GM12878 (cell line): Measurements from ENCODE around the gene RNF112. TPM values are rescaled to one million over a fixed set of nuclear protein-coding genes. Genes with fewer than 3 reads are reported as not detected.

Source experiments
- ATAC-seq: fragments of 200-7000 bp; cut with Tn5 transposase; 3 replicates; pipeline ENCODE4 v1.9.1; 2020; ENCODE audit warnings: mild to moderate bottlenecking, moderate library complexity
- BruUV-seq: library from RNA; stranded (reverse); fragments of 400-500 nt; replicated peaks from 2 replicates; lab custom pipeline; 2021; lab: Mats Ljungman, UMichigan
- CTCF ChIA-PET: fragments of 300-600 bp; sonication (Branson Sonifier 250); formaldehyde crosslinking; extraction: SDS; loops from one replicate; lab custom pipeline; 2021; ENCODE audit warnings: inconsistent platforms; lab: Yijun Ruan, JAX
- POLR2A ChIA-PET: fragments of 350-600 bp; formaldehyde crosslinking; extraction: SDS; loops from one replicate; lab custom pipeline; 2021; ENCODE audit warnings: inconsistent platforms; lab: Charles Lee
- RAD21 ChIA-PET: fragments of 300-600 bp; sonication (Branson Sonifier 250); formaldehyde crosslinking; loops from one replicate; lab custom pipeline; 2023; ENCODE audit warnings: antibody characterized with exemption; ENCODE audit not compliant: unreplicated experiment; lab: Charles Lee
- SMC1A ChIA-PET: fragments of 300-600 bp; sonication (Branson Sonifier 250); formaldehyde crosslinking; loops from one replicate; lab custom pipeline; 2023; ENCODE audit not compliant: unreplicated experiment, uncharacterized antibody; lab: Charles Lee
- DNase-seq: peaks from one replicate; pipeline ENCODE4 v3.0.0-alpha.2; 2011; ENCODE audit warnings: low read depth, low spot score
- FAIRE-seq: peaks from 3 replicates; lab custom pipeline; 2011; peaks lifted over from hg19 to GRCh38; lab: Jason Lieb, UNC
- H2AFZ ChIP-seq: 2 replicates; pipeline ENCODE4 v1.6.0; 2011; ENCODE audit warnings: low read depth, low read length, control low read depth; ENCODE audit not compliant: control insufficient read depth
- H3K27ac ChIP-seq: 2 replicates; pipeline ENCODE4 v1.5.1; 2011; ENCODE audit warnings: control low read depth; ENCODE audit not compliant: control insufficient read depth, insufficient read depth
- H3K27me3 ChIP-seq, 2 experiments: replicated peaks in 1 of 2; 2 replicates each; pipeline versions ENCODE4 v1.6.0 to v1.6.1; 2011; ENCODE audit warnings: low read length in 1 of 2; ENCODE audit not compliant: control insufficient read depth in 2 of 2, insufficient read depth in 2 of 2
- H3K36me3 ChIP-seq, 2 experiments: 2 replicates each; pipeline ENCODE4 v1.5.1; 2011; ENCODE audit warnings: low read length in 1 of 2; ENCODE audit not compliant: control insufficient read depth in 2 of 2, insufficient read depth in 2 of 2
- H3K4me1 ChIP-seq: 2 replicates; pipeline ENCODE4 v1.6.1; 2011; ENCODE audit warnings: mild to moderate bottlenecking, low read length, moderate library complexity, mixed read lengths; ENCODE audit not compliant: control insufficient read depth, insufficient read depth
- H3K4me2 ChIP-seq: 2 replicates; pipeline ENCODE4 v1.6.0; 2011; ENCODE audit warnings: control low read depth; ENCODE audit not compliant: control insufficient read depth, insufficient read depth
- H3K4me3 ChIP-seq: fragments of 200-600 bp; sonication (generic); 2 replicates; pipeline ENCODE4 v1.5.1; 2016
- H3K79me2 ChIP-seq: 2 replicates; pipeline ENCODE4 v1.6.0; 2011; ENCODE audit warnings: low read length; ENCODE audit not compliant: control insufficient read depth, insufficient read depth
- H3K9ac ChIP-seq: 2 replicates; pipeline ENCODE4 v1.8.0; 2011; ENCODE audit warnings: low read length, control low read depth, mixed read lengths; ENCODE audit not compliant: control insufficient read depth, insufficient read depth
- H3K9me3 ChIP-seq: replicated peaks from 3 replicates; pipeline ENCODE4 v1.5.1; 2011; ENCODE audit warnings: mild to moderate bottlenecking, low read length; ENCODE audit not compliant: control insufficient read depth, insufficient read depth
- H4K20me1 ChIP-seq: 2 replicates; pipeline ENCODE4 v1.6.0; 2011; ENCODE audit not compliant: control insufficient read depth, insufficient read depth
- CHD4 ChIP-seq: fragments of 200-600 bp; sonication (generic); IDR thresholded peaks from 2 replicates; pipeline ENCODE4 v1.6.1; 2016; ENCODE audit warnings: mild to moderate bottlenecking
- KAT2A ChIP-seq: conservative IDR thresholded peaks from 2 replicates; pipeline ENCODE4 v1.6.1; 2011; ENCODE audit warnings: low read depth, low read length; ENCODE audit not compliant: control insufficient read depth
- MXI1 ChIP-seq: fragments of 150-350 bp; IDR thresholded peaks from 2 replicates; pipeline ENCODE4 v1.6.1; 2011; ENCODE audit warnings: low read depth, mild to moderate bottlenecking, inconsistent platforms, low read length, improper control_type of control experiment
- POU2F2 ChIP-seq: IDR thresholded peaks from 3 replicates; pipeline ENCODE4 v1.6.1; 2011; ENCODE audit warnings: low read depth, mild to moderate bottlenecking, low read length, borderline replicate concordance
- RAD51 ChIP-seq: fragments of 450-650 bp; IDR thresholded peaks from 2 replicates; pipeline ENCODE4 v1.6.1; 2016; ENCODE audit warnings: moderate library complexity, mild to moderate bottlenecking, inconsistent platforms
- RCOR1 ChIP-seq: conservative IDR thresholded peaks from 2 replicates; pipeline ENCODE4 v1.6.1; 2012; ENCODE audit warnings: low read depth, low read length, improper control_type of control experiment
- SIN3A ChIP-seq: IDR thresholded peaks from 2 replicates; pipeline ENCODE4 v1.6.1; 2012; ENCODE audit warnings: low read depth, low read length, improper control_type of control experiment
- SMC3 ChIP-seq: IDR thresholded peaks from 2 replicates; pipeline ENCODE4 v1.6.1; 2011; ENCODE audit warnings: low read length, improper control_type of control experiment, borderline replicate concordance
- TCF12 ChIP-seq: IDR thresholded peaks from 2 replicates; pipeline ENCODE4 v1.6.1; 2011; ENCODE audit warnings: low read depth, mild to moderate bottlenecking, low read length
- WGBS: methylation state at CpG from one replicate; pipeline ENCODE4 v1.1.6; 2016; ENCODE audit warnings: low lambda C conversion rate; ENCODE audit not compliant: insufficient replicate concordance, insufficient coverage; ENCODE audit errors: missing lambda C conversion rate; 5-methylcytosine and 5-hydroxymethylcytosine counted together
- in situ Hi-C: fragments of 300-500 bp; cut with MboI; formaldehyde crosslinking; loops from 9 replicates; pipeline ENCODE4 v1.14.3; 2018; ENCODE audit warnings: mixed read lengths
- intact Hi-C: fragments of 100-400 bp; cut with micrococcal nuclease; formaldehyde crosslinking; loops from one replicate; pipeline ENCODE4 v1.14.2; 2022; ENCODE audit not compliant: unreplicated experiment
- polyA plus RNA-seq, 11 experiments: library from polyadenylated mRNA; depleted of rRNA in 4 of 11; unstranded in 6 of 11; stranded (reverse) in 5 of 11; fragments of >200 nt; fragmentation: Nextera tagmentation in 4 of 11; fragmentation: Illumina TruSeq in 1 of 11; extraction: Ambion mirVana in 4 of 11; extraction: Trizol in 1 of 11; gene quantifications; 1 replicate in 1 of 11; 2 replicates in 10 of 11; pipeline versions ENCODE4 v1.2.1 to v1.2.3, GENCODE V29; 2011 to 2016; ENCODE audit warnings: inconsistent platforms in 2 of 11, missing spikeins in 2 of 11, low read depth in 1 of 11
- total RNA-seq, 4 experiments: library from RNA; depleted of rRNA in 3 of 4; stranded (reverse); fragments of >200 nt in 3 of 4; fragmentation: Illumina TruSeq in 1 of 4; extraction: Trizol in 1 of 4; gene quantifications; 2 replicates each; pipeline versions ENCODE4 v1.2.1 to v1.2.3, GENCODE V29; 2013 to 2021

RNF112 gene
- total and polyA plus RNA-seq, 10 of the 15 experiments (the other 5 are each of a cell fraction or from before 2014, with no cell fraction given): not detected

GRCh38 chr17:19385521-19385983 lies 25.5 kb upstream of the RNF112 start:
- Histone ChIP-seq H3K4me2 (no peak overlapping the region), H3K4me1 (no peaks in the 10 kb centered on the region), H3K27me3 (no peaks in the 10 kb centered on the region; a peak in 1 of 4 replicates), H3K9me3 (no peaks in the 10 kb centered on the region), H2AFZ (no peak overlapping the region), H3K9ac (no peak overlapping the region), H3K27ac (no peak overlapping the region), H3K36me3 (peaks cover 0 to 5% of the 10 kb centered on the region in 2 experiments; a peak in 2 of 4 replicates), H3K4me3 (no peak overlapping the region), H4K20me1 (no peaks in the 10 kb centered on the region), H3K79me2 (no peaks in the 10 kb centered on the region)
- intact Hi-C loops: no loop called here
- TF ChIP-seq MXI1: no peak
- no peak for TF ChIP-seq RCOR1
- no peak for TF ChIP-seq CHD4
- TF ChIP-seq KAT2A: no peak
- TF ChIP-seq SIN3A: no peak
- ATAC-seq (no peak), DNase-seq (no peak), FAIRE-seq (no peak)
- ChIA-PET POLR2A (no interaction called here), RAD21 (no interaction called here), SMC1A (interaction anchor here (1.2 kb wide), 1 partner anchor 28 kb away, joined by 3 read pairs; no protein-coding TSS in a partner anchor), CTCF (interaction anchor here (1.4 kb wide), 1 partner anchor 23 kb away, joined by 4 read pairs; the partner anchor contains the start of gene B9D1)
- in situ Hi-C loops: no loop called here
- 84% methylated on average over 8 of the region's 9 CpGs for WGBS
- no TSS peak for BruUV-seq

GRCh38 chr17:19386051-19386929 lies 24.7 kb upstream of the RNF112 start:
- no peak for TF ChIP-seq POU2F2
- no peak for TF ChIP-seq RAD51
- TF ChIP-seq TCF12: no peak
- no peak for TF ChIP-seq SMC3
- FAIRE-seq (no peak), DNase-seq (no peak), ATAC-seq (no peak; the same call in 2 of the 3 replicates)
- Histone ChIP-seq H3K27me3 (no peaks in the 10 kb centered on the region; a peak in 1 of 4 replicates), H3K27ac (no peak overlapping the region), H3K4me1 (no peaks in the 10 kb centered on the region), H3K4me3 (no peak overlapping the region), H4K20me1 (no peaks in the 10 kb centered on the region), H2AFZ (no peak overlapping the region), H3K79me2 (no peaks in the 10 kb centered on the region), H3K4me2 (no peak overlapping the region), H3K9ac (no peak overlapping the region), H3K9me3 (no peaks in the 10 kb centered on the region), H3K36me3 (no peaks in the 10 kb centered on the region; a peak in 1 of 4 replicates)
- 70% methylated on average over 20 of the region's 20 CpGs for WGBS
- in situ Hi-C loops (no loop called here), intact Hi-C loops (no loop called here)
- ChIA-PET SMC1A (interaction anchor here (1.2 kb wide), 2 partner anchors 11 to 29 kb away, joined by 3 read pairs; no protein-coding TSS in a partner anchor), POLR2A (no interaction called here), RAD21 (no interaction called here), CTCF (interaction anchor here (1.4 kb wide), 1 partner anchor 23 kb away, joined by 4 read pairs; the partner anchor contains the start of gene B9D1)
- BruUV-seq: no TSS peak
